ENCODE results near the gene PTPN3. TPM values are rescaled to one million over a fixed set of nuclear protein-coding genes. Genes with fewer than 3 reads are reported as not detected.

The PTPN3 gene
- total and polyA plus RNA-seq, 2 experiments from 2014 or later, result 0.86 to 1.3 TPM

GRCh38 chr9:109449036-109449798, 48.9 kb downstream of the PTPN3 start:
- no peaks in the 10 kb centered on the region for H3K9me3 ChIP-seq (ENCODE audit: low read depth)
- no peaks in the 10 kb centered on the region for H3K9me2 ChIP-seq (ENCODE audit: insufficient read depth)
- peaks cover 22% of the 10 kb centered on the region for H3K4me1 ChIP-seq (ENCODE audit: insufficient read depth)
- no peak overlapping the region for H2AFZ ChIP-seq
- H3K4me2 ChIP-seq (ENCODE audit: unreplicated experiment), result no peak overlapping the region
- H3K27ac ChIP-seq, result no peak overlapping the region
- TF ChIP-seq EZH2 (IDR thresholded peaks at IDR 0.05; ENCODE audit: insufficient read depth, poor library complexity, severe bottlenecking) (no peak), EZH2phosphoT487 (IDR thresholded peaks at IDR 0.05; ENCODE audit: insufficient read depth, low read depth) (no peak)
- no peak for DNase-seq
- WGBS, 2 experiments (ENCODE audit: low coverage in 1 of 2, low lambda C conversion rate in 2 of 2, missing lambda C conversion rate in 2 of 2), result 92 to 93% methylated on average over 12 of the region's 12 CpGs
- no peaks in the 10 kb centered on the region for H3K79me2 ChIP-seq (ENCODE audit: insufficient read depth)
- H3K4me3 ChIP-seq, result no peak overlapping the region
- no peaks in the 10 kb centered on the region for H3K27me3 ChIP-seq (replicated peaks; ENCODE audit: insufficient read depth)
- no peaks in the 10 kb centered on the region for H3K36me3 ChIP-seq (ENCODE audit: low read depth)
- H4K20me1 ChIP-seq (ENCODE audit: insufficient read depth), result no peaks in the 10 kb centered on the region
- H3F3A ChIP-seq (ENCODE audit: insufficient read depth), result peaks cover 31% of the 10 kb centered on the region
- no peak overlapping the region for H3K9ac ChIP-seq
- in situ Hi-C loops (cut with MboI), result no loop called here

- no peak overlapping the region for H3K27ac ChIP-seq
- TF ChIP-seq EZH2 (IDR thresholded peaks at IDR 0.05; ENCODE audit: insufficient read depth, poor library complexity, severe bottlenecking) (no peak), EZH2phosphoT487 (IDR thresholded peaks at IDR 0.05; ENCODE audit: insufficient read depth, low read depth) (no peak)
- no peaks in the 10 kb centered on the region for H3K9me3 ChIP-seq (ENCODE audit: low read depth)
- WGBS, 2 experiments (ENCODE audit: low coverage in 1 of 2, low lambda C conversion rate in 2 of 2, missing lambda C conversion rate in 2 of 2), result 43 to 61% methylated on average over 3 of the region's 3 CpGs
- no peak overlapping the region for H3K9ac ChIP-seq
- no peak overlapping the region for H3K4me2 ChIP-seq (ENCODE audit: unreplicated experiment)
- no peak overlapping the region for H2AFZ ChIP-seq
- DNase-seq, result peak; percentile 73
- H3K9me2 ChIP-seq (ENCODE audit: insufficient read depth), result no peaks in the 10 kb centered on the region
- H3K36me3 ChIP-seq (ENCODE audit: low read depth), result no peaks in the 10 kb centered on the region
- H3K79me2 ChIP-seq (ENCODE audit: insufficient read depth), result no peaks in the 10 kb centered on the region
- no peaks in the 10 kb centered on the region for H3K27me3 ChIP-seq (replicated peaks; ENCODE audit: insufficient read depth)
- H3F3A ChIP-seq (ENCODE audit: insufficient read depth), result peaks cover 21% of the 10 kb centered on the region
- in situ Hi-C loops (cut with MboI), result no loop called here
- no peak overlapping the region for H3K4me3 ChIP-seq
- H4K20me1 ChIP-seq (ENCODE audit: insufficient read depth), result no peaks in the 10 kb centered on the region
- peaks cover 20% of the 10 kb centered on the region for H3K4me1 ChIP-seq (ENCODE audit: insufficient read depth)
Measured at GRCh38 chr9:109448223-109448622, 49.9 kb downstream of the PTPN3 start.

GRCh38 chr9:109447329-109448076, 50.6 kb downstream of the PTPN3 start:
- Histone ChIP-seq H3K79me2 (ENCODE audit: insufficient read depth) (no peaks in the 10 kb centered on the region), H3K9me2 (ENCODE audit: insufficient read depth) (no peaks in the 10 kb centered on the region), H3K4me3 (no peak overlapping the region), H4K20me1 (ENCODE audit: insufficient read depth) (no peaks in the 10 kb centered on the region), H3K4me1 (ENCODE audit: insufficient read depth) (peaks cover 17% of the 10 kb centered on the region), H3K27ac (no peak overlapping the region), H3K9me3 (ENCODE audit: low read depth) (no peaks in the 10 kb centered on the region), H3K9ac (no peak overlapping the region), H2AFZ (no peak overlapping the region), H3K27me3 (replicated peaks; ENCODE audit: insufficient read depth) (no peaks in the 10 kb centered on the region), H3K36me3 (ENCODE audit: low read depth) (no peaks in the 10 kb centered on the region), H3K4me2 (ENCODE audit: unreplicated experiment) (no peak overlapping the region), H3F3A (ENCODE audit: insufficient read depth) (peaks cover 16% of the 10 kb centered on the region; the same call in 1 of the 2 replicates)
- in situ Hi-C loops (cut with MboI), result no loop called here
- 94 to 97% methylated on average over 6 of the region's 6 CpGs for WGBS, 2 experiments (ENCODE audit: low coverage in 1 of 2, low lambda C conversion rate in 2 of 2, missing lambda C conversion rate in 2 of 2)
- DNase-seq, result no peak
- TF ChIP-seq EZH2 (IDR thresholded peaks at IDR 0.05; ENCODE audit: insufficient read depth, poor library complexity, severe bottlenecking) (no peak), EZH2phosphoT487 (IDR thresholded peaks at IDR 0.05; ENCODE audit: insufficient read depth, low read depth) (no peak)

GRCh38 chr9:109444771-109445320, 53.3 kb downstream of the PTPN3 start:
- no peaks in the 10 kb centered on the region for H3K79me2 ChIP-seq (ENCODE audit: insufficient read depth)
- no peak overlapping the region for H3K9ac ChIP-seq
- no peak overlapping the region for H3K4me3 ChIP-seq
- in situ Hi-C loops (cut with MboI), result no loop called here
- TF ChIP-seq EZH2 (IDR thresholded peaks at IDR 0.05; ENCODE audit: insufficient read depth, poor library complexity, severe bottlenecking), result no peak
- TF ChIP-seq EZH2phosphoT487 (IDR thresholded peaks at IDR 0.05; ENCODE audit: insufficient read depth, low read depth), result no peak
- H3K27me3 ChIP-seq (replicated peaks; ENCODE audit: insufficient read depth), result no peaks in the 10 kb centered on the region
- H3K4me2 ChIP-seq (ENCODE audit: unreplicated experiment), result no peak overlapping the region
- H3K9me2 ChIP-seq (ENCODE audit: insufficient read depth), result no peaks in the 10 kb centered on the region
- H3K27ac ChIP-seq, result no peak overlapping the region
- no peak overlapping the region for H2AFZ ChIP-seq
- no peaks in the 10 kb centered on the region for H4K20me1 ChIP-seq (ENCODE audit: insufficient read depth)
- peaks cover 11% of the 10 kb centered on the region for H3K4me1 ChIP-seq (ENCODE audit: insufficient read depth)
- H3K9me3 ChIP-seq (ENCODE audit: low read depth), result no peaks in the 10 kb centered on the region
- peaks cover 9% of the 10 kb centered on the region; the same call in 1 of the 2 replicates for H3F3A ChIP-seq (ENCODE audit: insufficient read depth)
- peak; percentile 39 for DNase-seq
- H3K36me3 ChIP-seq (ENCODE audit: low read depth), result no peaks in the 10 kb centered on the region
- 80 to 90% methylated on average over 3 of the region's 3 CpGs for WGBS, 2 experiments (ENCODE audit: low coverage in 1 of 2, low lambda C conversion rate in 2 of 2, missing lambda C conversion rate in 2 of 2)
